ENCODE data around the gene SYK.

DNA sequence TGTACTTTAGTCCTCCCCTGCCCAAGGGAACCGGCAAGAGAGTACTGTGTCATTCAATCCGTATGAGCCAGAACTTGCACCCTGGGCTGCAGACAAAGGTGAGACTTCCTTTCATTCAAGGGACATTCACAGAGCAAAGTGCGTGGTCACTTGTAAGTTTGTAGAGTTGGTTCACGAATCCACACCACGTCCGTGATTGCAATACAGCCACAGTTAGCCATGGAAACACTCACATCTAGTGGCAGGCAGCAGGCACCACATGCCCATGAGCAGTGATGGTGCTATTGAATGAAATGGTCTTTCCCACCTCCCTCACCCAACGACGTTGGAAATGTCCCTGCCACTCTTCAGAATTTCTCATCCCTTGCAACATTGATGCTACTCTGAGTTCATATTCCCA, 72.6 kb downstream of the SYK start:
- no peak for TF ChIP-seq SPI1 (IDR thresholded peaks at IDR 0.05; ENCODE audit: low read depth, low read length)
- TF ChIP-seq POLR2A (IDR thresholded peaks at IDR 0.05; ENCODE audit: low read depth, low read length): no peak
- no peak for TF ChIP-seq PAX5 (IDR thresholded peaks at IDR 0.05; ENCODE audit: insufficient read depth, low read length, severe bottlenecking)
- TF ChIP-seq POLR2AphosphoS5 (IDR thresholded peaks at IDR 0.05; ENCODE audit: low read depth, low read length): no peak

Data from GM12891 (cell line).